Stimulated activated CD8-positive, alpha-beta memory T cell treated with anti-CD3 and anti-CD28 coated beads, Interleukin-15, amount 100 ng/mL, for 4 hours (primary cell): ENCODE results near the gene MMP8.

ENCODE experiments used
- DNase-seq, 2 donors: peaks; one replicate each; pipeline ENCODE4 v3.0.0-alpha.2; 2020; ENCODE audit warnings: low read depth in 2 of 2

The MMP8 gene

DNA sequence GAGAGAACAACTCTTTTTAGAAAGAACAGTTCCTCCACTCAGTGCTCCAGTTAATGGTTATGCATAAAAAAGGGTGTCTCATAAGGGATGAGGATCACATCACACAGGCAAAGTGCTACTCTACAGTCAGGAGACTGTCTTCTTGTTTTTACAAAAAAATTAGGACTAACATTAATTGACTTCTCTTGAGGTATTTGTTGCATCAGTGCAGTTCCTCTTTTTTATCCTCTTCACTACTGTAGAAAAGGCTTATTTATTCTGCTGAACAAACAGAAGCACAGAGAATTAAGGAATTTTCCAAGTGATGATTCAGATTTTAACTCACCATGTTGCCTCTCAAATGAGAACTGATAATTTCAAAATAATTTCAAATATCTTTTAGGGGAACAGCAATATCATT is 1.9 kb downstream of the MMP8 start:
- no peak for DNase-seq

DNA sequence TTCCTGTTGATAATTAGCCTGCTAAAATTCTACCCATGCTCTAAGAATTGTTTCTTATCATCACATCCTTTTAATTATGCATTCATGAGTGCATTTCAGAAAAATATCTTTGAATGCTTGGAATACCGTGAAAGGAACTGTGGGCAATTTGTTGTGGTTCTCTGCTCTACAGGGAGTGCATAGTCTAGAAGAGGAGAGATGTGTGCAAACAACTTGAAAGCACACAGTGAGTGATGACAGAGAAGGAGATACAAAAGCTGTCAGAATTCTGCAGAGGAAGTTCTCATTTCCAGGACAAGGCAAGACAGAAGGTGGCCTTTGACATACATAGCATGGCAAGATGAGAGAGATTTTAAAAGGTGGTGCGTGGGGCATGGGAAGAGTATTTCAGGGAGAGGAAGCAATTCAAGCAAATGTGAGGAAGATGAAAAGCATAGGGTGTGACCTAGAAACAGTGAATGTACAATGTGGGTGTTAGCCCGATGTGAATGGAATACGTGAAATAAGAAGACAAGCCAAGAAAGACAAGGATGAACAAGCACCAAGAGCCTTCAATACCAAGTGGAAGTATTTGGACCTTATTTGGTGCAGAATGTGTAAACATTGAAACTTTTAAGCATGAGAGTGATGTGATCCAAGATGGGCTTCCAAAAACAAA is 5.0 kb downstream of the MMP8 start:
- no peak for DNase-seq

DNA sequence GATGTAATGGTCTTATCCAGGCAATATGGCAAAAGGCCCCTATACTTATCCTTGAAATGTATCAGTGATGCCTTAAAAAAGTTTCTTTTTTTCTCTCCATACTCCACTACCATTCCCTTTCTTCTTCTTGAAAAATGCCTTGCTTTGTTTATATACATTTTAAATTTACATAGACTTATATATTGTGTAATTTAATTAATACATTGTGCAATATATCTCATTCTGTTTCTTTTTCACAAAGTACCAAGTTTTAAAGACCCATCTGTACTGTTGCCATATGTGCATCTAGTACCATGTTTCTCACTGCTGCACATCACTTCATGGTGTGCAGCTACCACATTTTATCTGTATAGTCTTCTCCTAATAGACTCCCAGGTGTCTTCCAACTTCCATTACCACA is 7.5 kb downstream of the MMP8 start:
- DNase-seq = no peak

DNA sequence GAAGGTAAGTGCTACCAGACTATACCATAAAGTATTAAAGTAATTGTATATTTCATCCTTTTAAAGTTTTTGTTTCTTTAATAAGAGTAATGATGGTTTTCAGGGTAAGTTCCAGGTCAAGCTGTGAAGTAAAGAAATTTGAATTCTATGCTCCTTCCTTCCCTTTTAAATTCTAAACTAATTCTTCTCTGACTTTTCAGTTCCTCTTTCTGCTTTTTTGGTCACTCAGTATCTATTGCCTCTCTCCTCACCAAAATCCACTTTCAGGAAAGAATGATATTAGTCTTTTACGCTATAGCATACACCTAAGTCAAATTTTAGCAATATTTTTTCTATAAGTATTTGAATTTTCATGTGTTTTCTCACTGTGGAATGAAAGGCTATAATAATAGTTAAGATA is 8.2 kb downstream of the MMP8 start:
- DNase-seq = no peak

DNA sequence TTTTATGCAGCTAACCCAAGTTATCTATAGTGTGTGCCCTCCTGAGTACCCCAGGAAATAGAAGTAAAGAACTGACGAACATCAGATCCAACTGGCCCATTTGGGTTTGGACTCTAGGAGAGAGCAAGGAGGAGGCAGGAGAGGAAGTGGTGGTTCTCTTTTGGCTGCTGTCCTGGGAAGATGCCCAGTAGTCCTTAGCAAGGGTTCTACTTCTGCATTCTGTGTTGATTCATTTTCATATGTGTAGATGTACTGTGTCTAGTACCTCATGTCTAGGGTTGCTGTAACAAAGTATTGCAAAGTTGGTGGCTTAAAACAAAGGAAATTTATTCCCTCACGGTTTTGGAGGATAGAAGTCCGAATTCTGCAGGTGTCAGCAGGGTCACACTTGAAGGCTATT is 12.6 kb downstream of the MMP8 start:
- no peak for DNase-seq

DNA sequence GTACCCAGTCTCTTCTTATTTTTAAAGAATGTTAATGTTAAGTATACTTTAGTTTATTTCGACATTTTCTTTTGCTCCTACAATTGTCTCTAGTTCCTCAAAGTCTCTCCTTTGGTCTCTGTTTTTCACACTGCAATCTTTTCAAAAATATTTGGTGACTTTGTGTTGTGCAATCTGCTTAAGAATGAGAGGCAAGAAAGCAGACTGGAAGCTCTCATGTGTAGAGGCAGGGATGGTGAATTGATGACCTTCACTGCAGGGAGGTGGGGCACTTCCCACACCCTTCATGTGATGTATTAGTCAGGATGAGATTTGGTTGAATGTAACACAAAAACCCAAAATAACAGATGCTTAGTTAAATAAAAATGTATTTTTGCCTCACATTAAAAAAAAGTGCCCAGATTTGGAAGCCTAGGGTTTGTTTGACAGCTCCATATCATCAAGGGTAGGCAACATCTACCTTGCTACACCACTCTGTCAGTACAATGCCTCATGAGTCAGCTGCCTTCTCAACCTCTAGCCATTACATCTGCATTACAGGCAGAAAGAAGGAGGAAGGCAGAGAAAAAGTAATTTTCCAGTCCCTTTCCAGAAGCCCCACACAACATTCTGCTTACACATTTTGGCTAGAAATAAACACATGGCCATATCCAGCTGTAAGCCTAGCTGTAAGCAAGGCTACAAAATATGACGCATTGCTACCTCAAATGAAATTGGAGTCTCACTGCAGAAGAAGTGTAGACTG is 15.4 kb downstream of the MMP8 start:
- DNase-seq = no peak

DNA sequence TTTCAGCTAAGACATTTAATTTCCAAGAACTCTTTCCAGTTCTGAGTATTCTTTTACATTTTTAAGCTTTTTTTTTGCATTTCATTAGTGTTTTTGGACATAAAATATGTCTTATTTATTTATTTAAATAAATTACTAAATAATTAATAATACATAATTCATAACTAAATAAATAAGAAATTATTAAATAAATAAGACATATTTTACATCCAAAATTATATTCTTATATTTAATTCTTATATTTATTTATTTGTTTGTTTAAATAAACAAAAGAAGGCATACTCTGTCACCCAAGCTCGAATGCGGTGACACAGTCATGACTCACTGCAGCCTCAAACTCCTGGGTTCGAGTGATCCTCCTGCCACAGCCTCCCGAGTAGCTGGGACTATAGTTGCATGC is 16.1 kb downstream of the MMP8 start:
- DNase-seq = no peak

DNA sequence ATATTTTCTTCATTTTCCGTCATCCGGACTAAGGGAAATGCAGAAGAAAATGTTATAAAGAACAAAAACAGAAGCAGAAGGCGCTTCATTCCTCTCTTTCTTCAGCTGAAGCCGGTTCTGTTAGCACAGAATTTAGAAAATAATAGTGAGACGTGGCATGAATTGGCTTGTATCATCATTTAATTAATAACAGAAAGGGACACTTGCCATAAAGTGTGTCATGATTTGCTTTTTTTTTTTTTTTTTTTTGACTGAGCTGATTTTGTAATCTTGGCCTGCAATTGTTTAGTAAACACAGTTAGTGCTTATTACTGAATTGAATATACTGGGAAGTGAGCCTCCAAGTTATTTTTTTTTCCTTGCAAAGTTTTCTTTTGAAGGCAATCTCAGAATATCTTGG is 19.1 kb downstream of the MMP8 start, which contains the start of gene MMP27:
TSS of gene MMP27 (minus strand) at position 144 of the 400 bp plus-strand sequence. CDS start at position 89, 55 bp downstream.
- DNase-seq = no peak

DNA sequence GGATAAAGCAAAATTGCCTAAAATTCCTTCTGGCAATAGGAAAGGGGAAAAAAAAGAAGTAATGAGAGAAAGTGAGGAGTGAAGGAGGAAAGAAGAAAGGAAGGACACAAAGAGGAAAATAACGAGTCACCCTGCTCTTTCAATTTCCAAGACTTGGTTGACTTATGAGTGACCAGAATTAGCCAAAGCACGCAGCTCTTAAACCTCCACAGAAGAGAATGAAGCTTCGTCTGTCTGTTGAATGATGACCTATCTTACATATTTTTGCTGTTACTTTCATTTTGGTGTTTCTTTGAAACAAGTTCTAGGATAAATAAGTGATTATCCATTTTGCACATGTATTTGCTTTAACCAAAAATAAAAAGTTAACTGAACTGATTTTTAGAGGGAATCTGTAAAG is 19.9 kb downstream of the MMP8 start:
- no peak for DNase-seq

DNA sequence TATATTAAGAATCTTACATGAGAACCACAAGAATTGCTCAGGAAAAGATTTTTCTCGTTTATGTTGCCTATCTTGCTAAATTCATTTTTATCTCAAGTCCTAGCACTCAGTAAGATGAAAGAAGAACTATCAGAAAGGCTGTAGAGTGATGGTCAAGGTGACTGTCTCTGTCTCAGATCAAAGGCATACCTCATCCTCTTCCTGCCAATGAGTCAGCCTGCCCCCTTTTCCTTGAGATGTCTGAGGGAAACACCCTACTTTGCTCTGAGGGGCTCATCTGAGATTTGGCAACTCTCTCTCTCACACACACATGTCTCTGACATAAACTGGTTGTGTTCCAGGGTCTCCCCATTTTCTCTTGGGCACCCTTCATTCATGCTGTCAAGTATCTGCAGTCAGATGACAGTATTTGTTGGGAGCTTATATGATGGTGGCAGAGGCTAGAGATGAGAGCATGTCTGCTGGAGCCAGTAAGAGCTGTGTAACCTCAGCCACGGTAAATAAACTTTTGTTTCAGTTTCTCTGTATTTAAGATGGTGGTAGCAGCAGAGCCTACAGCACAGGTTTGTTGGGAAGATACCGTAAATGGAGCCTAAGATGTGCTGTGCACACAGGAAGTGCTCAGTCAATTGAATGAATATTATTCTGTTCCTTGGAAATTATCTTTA is 20.8 kb downstream of the MMP8 start:
- no peak for DNase-seq

DNA sequence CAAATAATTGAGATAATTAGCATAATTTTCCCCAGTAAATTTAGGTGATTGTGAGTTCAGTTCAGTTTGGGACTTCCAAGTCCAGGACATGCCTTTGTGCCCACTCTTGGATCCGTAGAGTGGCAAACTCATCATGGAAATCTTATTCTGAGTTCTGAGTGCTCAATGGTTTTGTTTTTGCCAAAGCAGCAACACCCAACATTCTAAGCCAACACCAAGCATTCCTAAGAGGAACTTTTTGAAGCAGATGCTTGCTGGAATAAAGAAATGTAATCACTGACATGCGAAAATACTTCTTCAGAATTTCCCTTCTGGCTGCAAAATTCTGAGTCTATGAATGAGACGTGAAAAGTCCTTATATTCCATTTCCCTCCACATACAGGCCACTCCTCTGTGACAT is 29.6 kb downstream of the MMP8 start:
- no peak for DNase-seq

DNA sequence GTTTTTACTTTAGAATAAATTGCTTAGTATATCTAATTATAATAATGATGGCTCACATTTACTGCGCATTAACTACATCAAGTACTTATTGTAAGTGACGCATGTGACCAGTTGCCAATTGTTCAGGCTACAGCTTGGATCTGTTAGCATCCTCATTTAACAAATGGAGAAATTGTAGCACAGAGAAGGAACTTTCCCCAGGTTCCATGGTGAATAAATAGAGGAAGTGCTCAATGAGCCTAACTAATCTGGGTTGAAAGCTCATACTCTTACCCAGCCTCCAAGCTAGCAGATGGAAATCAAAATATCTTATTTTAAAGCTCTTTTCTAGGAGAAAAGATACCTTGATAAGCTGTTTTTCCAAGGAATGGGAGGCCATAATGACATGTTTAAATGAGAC is 39.0 kb downstream of the MMP8 start:
- no peak for DNase-seq

DNA sequence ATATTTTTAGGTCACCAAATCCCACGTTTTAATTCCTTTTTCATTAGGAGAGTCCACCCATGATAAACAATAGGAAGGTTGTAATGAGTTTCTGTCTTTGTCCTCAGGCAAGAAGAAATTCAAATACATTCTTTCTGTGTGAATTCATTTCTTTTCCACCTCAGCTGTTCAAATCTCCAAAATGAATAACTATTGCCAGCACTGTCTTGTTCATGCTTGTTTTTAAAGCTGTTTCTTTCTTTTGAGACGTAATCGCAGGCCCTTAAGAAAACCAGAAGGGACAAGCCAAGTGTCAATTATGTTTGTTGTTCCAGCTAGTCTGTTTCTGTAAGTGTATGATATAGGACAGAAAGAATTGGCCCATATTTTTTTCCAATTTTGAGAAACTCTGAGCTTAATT is 39.4 kb downstream of the MMP8 start:
- DNase-seq = no peak

DNA sequence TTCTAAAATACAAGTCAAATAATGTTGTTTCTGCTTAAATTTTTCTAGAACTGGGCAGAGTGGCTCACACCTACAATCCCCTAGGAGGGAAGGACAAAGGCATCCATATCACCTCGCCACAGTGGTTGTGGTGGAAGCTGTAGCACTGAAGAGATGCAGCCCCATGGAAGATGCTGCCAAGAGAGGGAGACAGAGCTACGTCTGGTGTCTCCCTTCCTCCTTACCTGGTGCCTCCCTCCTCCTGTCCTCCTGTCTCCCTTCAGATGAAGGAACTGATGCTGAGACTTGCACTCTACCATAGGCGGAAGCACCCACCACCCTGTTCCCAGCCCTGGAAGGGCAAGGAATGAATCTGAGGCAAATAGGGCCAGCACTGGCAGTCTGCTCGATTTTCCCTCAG is 41.5 kb downstream of the MMP8 start:
- no peak for DNase-seq

DNA sequence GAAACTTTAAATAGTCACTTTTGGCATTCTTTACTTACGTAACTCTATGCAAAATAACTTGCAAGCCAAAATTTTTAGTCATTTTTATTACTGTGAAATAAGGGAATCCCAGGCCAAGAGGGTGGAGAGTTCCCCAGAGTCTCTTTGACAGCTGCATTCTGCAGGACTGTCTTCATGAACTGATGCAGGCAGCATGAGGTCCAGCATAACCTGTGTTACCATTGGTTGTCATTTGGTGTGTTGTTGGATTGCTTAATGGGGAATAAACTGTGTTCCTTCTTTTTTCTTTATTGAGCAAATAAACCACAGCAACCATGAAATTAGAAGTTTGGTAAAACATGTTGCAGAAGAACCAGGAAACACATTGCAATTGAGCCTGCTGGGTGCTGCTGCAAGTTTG is 43.8 kb downstream of the MMP8 start:
- DNase-seq = no peak

DNA sequence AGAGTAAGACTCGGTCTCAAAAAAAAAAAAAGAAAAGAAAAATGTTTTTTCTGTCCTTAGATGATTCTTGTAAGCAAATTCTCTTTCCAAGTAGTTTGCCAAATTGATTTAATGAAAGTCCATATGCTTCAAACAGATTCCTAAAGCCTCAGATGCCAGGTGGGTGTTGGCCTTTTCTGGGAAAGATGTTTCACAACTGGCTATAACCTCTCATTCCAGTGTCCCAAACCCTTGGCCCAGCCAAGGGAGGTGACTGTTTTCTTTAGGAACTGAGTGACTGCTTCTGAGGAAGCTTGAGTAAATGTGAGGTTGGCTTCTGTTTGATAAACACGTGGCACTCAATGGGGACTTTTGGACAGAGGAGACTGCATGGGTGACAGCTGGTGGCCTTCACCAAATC is 46.7 kb downstream of the MMP8 start:
- no peak for DNase-seq

DNA sequence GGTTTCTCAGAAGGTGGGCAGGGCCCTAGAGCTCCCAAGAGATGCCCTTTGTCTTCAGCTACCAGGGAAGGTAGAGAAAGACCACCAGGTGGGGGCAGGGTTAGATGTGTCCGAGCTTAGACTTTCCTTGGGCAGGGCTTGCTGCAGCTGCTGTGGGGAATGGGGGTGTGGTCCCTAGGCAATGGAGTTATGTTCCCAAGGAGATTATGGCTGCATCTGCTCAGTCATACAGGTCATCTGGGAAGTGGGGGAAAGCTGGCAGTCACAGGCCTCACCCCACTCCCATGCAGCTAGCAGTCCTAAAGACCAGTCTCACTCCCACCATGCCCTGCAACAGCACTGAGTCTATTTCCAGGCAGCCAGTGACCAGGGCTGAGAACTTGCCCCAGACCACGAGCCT is 48.7 kb downstream of the MMP8 start:
- DNase-seq = no peak

DNA sequence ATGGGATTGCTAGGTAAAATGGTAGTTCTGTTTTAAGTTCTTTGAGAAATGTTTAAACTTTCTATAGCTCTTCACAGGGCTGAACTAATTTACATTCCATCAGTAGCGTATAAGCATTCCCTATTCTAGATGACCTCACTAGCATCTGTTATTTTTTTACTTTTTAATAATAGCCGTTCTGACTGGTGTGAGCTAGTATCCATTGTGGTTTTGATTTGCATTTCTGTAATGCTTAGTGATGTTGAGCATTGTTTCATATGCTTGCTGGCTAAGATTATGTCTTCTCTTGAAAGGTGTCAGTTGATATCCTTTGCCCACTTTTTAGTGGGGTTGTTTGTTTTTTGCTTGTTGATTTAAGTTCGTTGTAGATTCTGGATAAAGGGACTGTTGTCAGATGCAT is 55.1 kb downstream of the MMP8 start:
- no peak for DNase-seq

DNA sequence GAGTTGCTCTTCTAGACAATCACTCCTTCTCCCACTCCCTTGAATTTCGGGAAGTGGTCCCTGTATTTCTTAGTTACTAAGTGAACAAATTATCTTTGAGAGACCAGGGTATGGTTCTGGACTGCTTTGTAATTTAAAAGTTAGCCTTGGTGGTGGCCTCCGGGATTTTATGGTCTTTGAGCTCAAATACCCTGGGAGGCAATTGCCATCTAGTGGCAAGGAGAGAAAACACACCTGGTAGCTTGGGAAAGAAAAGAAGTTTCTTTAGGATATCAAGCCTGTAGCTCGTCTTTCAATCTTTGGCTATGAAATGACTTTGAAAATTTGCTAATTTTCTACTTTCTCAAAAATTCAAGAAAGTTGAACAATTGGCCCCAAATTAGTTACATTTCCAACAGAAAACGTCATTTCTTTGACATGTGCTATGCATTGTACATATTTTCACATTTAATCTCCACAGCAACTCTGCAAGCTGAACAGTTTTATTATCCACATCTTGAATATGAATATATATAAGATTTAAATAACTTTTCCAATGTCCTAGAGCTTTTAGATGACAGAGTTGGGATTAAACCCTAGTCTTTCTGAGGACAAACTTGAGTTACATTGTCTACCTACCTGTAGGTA is 58.3 kb downstream of the MMP8 start:
- DNase-seq = no peak

DNA sequence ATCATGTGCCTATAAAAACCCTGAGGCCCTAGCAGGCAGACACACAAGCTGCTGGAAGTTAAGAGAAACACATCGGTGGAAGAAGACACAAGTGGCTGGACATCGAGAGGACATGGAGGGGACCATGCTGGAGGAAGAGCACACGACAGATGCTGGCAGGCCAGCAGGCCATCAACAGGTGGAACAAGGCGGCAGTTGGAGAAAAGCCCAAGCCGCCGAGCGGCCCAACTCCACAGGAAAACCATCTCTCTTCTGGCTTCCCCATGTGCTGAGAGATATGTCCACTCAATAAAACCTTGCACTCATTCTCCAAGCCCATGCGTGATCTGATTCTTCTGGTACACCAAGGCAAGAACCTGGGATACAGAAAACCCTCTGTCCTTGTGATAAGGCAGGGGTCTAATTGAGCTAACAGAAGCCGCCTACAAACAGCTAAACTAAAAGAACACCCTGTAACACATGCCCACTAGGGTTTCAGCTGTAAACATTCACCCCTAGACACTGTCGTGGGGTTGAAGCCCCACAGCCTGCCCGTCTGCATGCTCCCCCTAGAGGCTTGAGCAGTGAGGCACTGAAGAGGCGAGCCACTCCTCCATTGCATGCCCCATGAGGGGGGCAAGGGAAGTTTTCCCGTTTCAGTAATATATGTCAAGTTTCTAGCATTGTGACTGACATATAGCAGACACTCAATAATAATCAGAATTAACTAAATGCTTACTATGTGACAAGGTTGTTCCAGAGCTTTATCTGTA is 60.6 kb downstream of the MMP8 start:
- DNase-seq = no peak

DNA sequence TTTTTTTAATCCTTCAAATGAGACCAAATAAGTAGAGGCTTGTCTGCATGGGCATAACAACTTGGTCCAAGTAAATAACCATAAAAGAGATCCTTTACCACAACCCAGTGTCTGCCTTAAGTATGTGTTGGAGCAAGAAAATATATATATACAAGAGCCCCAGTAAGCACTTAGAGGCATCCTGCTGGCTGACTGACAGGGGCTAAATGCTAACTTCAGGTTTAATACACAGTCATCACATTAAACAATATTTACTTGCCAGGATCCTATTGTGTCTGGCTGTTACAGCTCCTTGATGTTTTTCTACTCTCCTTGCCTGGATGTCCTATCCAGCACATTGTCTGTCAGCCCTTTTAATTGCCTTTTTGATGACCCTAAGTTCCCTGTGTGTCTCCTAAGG is 62.1 kb downstream of the MMP8 start:
- no peak for DNase-seq
